ENCODE measurements around the gene PPP2R5E.

The PPP2R5E gene

GRCh38 chr14:63470962-63471793 is 72.0 kb downstream of the PPP2R5E start:
- DNase-seq: peak in 1 of 2 donors; percentile 58

GRCh38 chr14:63468294-63468693 is 74.9 kb downstream of the PPP2R5E start:
- DNase-seq: no peak

GRCh38 chr14:63467440-63468072 is 75.6 kb downstream of the PPP2R5E start:
- DNase-seq: no peak

- DNase-seq: no peak
These were observed 77.8 kb downstream of the PPP2R5E start for GRCh38 chr14:63465347-63465746.

- DNase-seq: no peak
These were observed 82.4 kb downstream of the PPP2R5E start for GRCh38 chr14:63460680-63461369.

- no peak for DNase-seq
These were observed 83.4 kb downstream of the PPP2R5E start for GRCh38 chr14:63459738-63460137.

GRCh38 chr14:63457498-63457897 is 85.7 kb downstream of the PPP2R5E start:
- no peak for DNase-seq

GRCh38 chr14:63454863-63455622 is 88.1 kb downstream of the PPP2R5E start:
- DNase-seq: no peak

- no peak for DNase-seq
These were observed 88.7 kb downstream of the PPP2R5E start for GRCh38 chr14:63454436-63454835.

- no peak for DNase-seq
These were observed 89.7 kb downstream of the PPP2R5E start for GRCh38 chr14:63453443-63453936.

GRCh38 chr14:63452796-63453195 is 90.4 kb downstream of the PPP2R5E start:
- DNase-seq: no peak

- DNase-seq: no peak
These were observed 94.3 kb downstream of the PPP2R5E start for GRCh38 chr14:63448841-63449240.

- no peak for DNase-seq
These were observed 98.6 kb downstream of the PPP2R5E start for GRCh38 chr14:63444588-63444987.

GRCh38 chr14:63443988-63444387 is 99.2 kb downstream of the PPP2R5E start:
- no peak for DNase-seq

- DNase-seq: no peak
These were observed 99.8 kb downstream of the PPP2R5E start for GRCh38 chr14:63443361-63443760.

GRCh38 chr14:63438065-63438757 is 105.0 kb downstream of the PPP2R5E start:
- DNase-seq: peak in 1 of 2 donors; percentile 77

- DNase-seq: no peak
These were observed 106.7 kb downstream of the PPP2R5E start for GRCh38 chr14:63436286-63437098.

GRCh38 chr14:63435838-63436237 is 107.3 kb downstream of the PPP2R5E start:
- no peak for DNase-seq

- DNase-seq: no peak
These were observed 108.0 kb downstream of the PPP2R5E start for GRCh38 chr14:63435204-63435603.

GRCh38 chr14:63432888-63433552 is 110.2 kb downstream of the PPP2R5E start:
- no peak for DNase-seq

GRCh38 chr14:63432228-63432627 is 110.9 kb downstream of the PPP2R5E start:
- no peak for DNase-seq
